Activated CD8-positive, alpha-beta memory T cell treated with anti-CD3 and anti-CD28 coated beads, Interleukin-2, amount 50 U/mL, for 4 hours (primary cell): Measurements from ENCODE around the gene SERPINA10.
"Not testable (repeated sequence)": the region's sequence is repeated elsewhere in the genome, so short reads cannot be mapped to it uniquely, and the experiment has no call there.

Source experiments
- DNase-seq: peaks from one replicate; pipeline ENCODE4 v3.0.0-alpha.2; 2020

The SERPINA10 gene

DNA sequence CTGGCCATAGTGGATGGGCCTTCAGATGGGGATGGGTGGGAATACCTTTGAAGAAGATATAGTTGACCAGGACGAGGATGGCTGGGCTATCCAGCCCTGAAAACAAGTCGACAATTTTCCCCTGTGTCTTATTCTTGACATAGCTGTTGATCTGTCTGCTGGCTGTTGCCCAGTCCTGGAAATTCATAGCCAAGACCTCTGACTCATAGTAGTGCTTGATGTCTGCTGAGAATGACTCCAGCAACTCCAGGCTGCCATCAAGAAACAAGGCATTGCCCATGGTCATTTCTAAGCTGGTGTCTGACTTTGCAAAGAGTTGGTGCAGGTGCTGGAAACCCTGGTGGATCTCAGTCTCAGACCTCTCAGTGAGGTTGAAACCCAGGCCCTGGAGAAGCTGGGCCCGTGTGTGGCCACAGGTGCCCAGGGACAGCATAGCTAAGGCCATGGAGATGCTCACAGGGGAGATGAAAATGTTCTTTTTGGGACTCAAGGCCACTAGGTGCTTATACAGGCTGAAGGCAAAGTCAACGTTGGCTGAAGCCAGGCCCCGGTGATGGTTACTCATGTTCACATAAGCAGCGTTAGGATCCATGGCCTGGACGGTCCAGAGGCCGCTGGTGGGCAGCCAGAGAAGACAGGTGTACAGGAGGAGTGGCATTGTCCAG lies 21.1 kb upstream of the SERPINA10 start:
- no peak for DNase-seq

DNA sequence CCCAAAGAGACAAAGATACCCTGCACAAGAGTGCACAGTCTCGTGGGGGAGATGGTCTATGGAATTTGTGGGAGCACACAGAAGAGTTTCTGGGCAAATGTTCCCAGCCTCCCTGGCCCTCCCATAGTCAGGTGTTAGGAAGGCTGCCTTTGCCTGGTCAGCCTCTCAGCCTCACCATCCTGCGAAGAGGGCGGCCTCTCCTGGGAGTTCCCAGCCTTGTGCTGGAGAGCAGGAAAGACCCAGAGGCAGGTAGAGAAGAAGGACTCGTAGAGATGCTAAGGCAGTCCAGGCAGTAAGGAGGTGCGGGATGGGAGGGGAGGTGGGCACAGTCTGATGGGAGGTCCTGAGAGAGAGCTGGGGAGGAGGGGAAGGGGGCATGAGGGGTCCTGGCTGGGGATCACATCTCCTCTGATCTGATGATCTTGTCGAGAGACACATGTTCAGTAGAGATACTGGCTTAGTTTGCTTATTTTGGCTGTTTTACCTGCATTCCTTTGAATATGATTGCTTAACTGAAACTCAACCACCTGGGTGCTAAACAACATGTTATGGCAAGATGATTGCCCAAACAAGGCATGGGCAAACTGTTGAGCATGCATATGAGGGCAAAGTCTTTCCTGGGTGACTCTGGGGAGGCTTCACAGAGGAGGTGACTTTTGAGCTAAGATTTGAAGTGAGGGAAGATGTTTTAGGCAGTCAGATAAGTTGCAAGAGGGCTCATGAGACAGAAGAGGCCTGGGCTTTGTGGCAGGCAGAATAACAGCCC lies 19.6 kb upstream of the SERPINA10 start:
- DNase-seq: no peak

DNA sequence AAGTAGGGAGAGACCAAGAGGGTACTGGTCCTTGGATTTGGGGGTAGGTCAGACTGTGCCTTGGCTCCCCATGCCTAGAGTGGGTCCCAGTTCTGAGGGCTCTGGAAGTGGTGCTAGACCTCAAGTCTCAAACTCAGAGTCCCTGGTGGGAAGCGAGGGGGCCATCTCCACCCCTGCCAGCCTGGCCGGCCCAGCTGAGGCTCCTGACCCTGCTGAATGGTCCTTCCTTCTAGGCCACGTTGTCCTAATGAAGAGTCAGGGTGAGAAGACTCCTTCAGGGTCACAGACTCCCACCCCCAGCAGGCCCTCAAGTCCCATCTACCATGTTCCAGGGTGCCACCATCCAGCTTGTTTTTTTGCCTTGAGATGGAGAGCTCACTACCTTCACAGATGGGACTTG lies 17.2 kb upstream of the SERPINA10 start:
- no peak for DNase-seq

DNA sequence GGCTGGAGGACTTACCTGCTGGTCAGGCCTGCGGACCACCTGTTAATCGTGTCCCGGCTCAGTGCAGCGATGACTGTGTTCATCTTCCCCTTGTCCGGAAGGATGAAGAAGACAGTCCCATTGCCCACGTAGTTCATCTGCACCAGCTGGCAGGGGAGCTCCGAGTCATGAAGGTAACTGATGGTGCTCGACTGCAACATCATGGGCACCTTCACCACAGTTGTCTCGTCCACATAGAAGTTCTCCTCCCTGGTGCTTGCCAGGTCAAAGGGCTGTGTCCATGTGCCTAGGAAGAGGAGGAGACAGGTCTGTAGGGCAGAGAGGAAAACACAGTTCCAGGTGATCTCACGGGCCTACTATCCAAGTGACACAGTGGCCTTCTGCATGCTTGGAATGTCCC lies 16.7 kb upstream of the SERPINA10 start:
- DNase-seq: no peak

DNA sequence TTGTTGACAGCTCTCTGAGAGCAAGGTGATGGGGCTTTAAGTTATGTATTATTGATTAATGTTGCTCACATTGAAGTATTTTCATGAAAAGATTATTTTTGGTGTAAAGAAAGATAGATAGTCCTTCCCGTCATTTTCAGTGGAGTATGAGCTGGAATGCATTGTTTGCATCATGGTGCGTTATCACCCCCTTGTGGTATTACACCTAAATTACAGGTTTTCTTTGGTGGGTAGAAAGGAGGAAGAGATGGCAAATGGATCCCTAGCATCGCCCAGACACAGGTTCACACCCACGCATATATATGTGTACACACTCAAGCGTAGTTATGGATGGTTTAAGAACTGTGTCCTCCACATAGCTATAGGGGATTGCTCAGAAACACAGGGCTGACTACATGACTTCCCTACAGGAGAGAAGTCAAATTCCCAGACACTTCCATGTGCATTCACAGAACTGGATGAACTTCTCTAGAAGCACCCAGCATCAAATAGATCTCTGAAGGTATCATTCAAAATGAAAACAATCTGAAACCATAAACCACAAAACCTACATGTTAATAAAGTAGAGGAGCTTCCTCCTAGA lies 14.4 kb upstream of the SERPINA10 start:
- no peak for DNase-seq

DNA sequence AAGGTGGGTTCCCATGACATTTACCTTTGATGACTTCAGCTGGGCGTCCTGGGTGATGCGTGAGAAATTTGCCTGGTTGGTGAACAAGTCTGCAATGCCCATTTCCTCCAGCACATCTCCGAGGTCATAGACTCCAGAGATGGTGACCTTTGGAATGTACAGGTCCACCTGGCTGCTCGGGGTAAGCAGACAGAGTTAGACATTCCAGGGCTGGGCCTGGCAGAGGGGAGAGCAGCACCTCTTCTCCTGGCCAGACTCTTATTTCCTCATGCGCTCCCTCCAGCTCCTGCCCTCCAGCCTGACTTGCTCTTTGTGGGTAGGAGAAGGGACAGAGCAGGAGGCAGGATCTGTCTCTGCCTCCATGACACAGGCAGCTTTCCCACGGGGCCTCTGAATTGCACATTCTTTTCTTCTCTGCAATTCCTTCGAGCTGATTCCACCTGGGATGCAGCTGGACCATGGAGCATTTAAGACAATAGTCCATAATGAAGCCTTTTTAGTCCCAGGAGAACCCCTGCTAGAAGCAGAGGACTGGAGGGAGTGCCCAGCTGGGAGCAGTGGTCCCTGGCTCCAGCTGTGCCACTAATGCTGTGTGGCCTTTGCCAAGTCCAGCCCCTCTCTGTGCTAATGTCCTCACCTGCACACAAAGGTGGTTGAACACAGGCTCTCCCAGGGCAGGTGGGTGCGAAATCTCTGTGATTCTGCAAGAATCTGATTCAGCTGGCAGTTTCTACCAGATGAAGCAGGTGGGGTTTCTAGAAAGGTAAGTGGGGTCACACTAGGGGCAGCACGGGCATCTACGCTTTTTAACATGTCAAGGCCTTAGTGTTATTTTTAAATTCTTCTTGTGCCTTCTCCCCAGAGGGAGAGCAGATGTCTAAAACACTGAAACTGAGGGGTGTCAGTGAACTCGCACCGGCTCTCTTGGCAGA lies 13.2 kb upstream of the SERPINA10 start:
- no peak for DNase-seq

DNA sequence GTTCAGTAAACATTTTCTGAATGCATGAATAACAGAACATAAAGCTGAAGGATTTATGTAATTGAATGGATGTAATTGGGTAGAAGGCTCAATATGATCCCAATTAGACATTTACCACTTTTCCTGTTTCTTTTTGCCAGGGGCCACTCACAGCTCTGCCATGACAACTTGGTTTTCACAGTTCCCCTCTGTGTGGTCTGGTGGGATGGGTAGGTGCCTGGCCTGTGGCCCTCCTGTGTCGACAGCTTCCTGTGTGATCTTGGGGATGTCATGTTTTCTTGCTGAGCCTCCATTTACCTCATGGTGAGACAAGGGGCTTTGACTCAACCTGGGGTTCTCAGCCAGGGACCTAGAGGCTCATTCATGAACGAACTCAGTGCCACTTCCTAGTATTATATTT lies 12.6 kb upstream of the SERPINA10 start:
- DNase-seq: no peak

DNA sequence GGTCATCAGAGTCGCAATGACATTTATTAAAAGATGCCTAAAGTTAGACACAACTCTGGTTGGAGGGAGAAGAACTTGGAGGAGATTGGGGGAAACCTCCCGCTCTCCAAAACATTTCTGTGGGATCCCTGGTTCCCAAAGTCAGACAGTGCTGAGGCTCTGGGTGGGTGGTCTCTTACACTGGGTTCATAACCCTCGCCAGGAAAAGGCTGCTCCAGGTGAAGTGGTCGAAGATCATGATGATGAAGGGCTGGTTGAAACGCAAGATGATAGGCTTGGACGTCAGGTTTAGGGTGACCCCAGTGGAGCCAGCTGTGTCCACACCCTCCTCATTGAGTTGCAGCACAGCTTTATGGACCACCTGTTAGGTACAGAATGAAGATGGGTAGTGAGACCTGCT lies 11.2 kb upstream of the SERPINA10 start:
- no peak for DNase-seq

DNA sequence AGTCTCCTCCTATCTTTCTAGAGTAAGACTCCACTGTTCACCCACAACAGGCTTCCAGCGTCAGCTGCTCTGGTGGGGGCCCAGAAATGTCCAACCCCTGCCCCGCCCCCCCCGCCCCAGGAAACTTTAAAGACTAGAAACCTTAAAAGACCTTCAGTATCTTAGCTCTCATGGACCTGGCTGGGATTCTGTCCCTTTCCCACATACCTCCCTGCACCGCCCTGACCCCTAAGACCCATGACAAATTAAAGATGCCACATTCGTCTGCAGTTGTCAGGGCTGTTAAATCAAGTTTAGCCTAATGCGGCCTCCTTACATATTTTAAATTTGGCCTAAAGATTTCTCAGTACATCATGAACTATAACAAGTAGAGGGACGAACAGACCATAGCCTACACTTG lies 10.0 kb upstream of the SERPINA10 start:
- no peak for DNase-seq

DNA sequence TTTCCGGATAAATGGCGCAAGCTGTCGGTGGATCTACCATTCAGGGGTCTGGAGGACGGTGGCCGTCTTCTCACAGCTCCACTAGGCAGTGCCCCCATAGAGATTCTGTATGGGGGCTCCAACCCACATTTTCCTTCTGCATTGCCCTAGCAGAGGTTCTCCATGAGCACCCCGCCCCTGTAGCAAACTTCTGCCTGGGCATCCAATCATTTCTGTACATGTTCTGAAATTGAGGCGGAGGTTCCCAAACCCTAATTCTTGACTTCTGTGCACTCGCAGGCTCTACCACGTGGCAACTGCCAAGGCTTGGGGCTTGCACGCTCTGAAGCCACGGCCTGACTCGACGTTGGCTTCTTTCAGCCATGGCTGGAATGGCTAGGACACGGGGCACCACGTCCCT lies 5.1 kb upstream of the SERPINA10 start:
- no peak for DNase-seq

DNA sequence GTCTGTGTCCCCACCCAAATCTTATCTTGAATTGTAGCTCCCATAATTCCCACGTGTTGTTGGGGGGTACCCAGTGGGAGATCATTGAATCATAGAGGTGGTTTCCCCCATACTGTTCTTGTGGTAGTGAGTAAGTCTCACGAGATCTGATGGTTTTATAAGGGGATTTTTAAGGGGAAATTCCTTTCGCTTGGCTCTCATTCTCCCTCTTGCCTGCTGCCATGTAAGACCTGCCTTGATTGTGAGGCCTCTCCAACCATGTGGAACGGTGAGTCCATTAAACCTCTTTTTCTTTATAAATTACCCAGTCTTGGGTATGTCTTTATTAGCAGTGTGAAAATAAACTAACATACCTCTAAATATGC lies 3.1 kb upstream of the SERPINA10 start:
- DNase-seq: not testable (repeated sequence)

DNA sequence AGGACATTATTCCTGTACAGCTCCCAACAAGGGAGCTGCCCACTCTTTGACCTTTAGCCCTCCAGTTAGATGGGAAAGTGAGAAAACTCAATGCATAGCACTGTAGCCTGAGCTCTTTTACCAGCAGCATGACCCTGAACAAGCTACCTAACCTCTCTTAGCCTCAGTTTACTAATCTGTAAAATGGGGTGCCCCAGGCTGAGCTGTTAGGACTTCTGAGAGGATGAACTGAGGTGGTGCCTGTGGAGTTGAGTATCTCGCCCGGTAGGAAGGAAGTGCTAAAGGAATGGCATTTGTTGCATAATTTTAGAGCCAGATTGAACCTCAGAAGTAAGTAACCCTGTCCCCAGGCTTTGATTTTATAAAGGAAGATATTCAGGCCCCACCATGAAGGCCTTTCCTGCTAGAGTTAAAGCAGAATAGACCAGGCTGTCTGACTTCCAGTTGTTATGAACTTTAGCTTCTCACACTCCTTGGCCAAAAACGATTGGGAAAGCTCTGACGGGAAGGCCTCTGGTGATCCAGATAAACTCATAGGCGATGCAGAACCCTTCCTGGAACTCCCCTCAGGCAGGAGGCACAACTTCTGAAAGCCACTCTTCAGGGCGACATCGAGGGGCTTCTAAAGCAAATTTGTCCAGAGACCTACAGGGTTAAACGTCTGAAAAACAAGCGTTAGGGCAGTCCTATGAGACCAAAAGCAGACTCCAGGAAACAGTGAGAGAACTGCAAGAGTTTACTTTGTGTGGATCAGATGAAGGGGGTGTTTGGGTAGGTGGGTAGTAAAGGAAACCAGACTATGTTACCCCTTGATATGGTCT lies 2.5 kb upstream of the SERPINA10 start:
- DNase-seq: no peak

DNA sequence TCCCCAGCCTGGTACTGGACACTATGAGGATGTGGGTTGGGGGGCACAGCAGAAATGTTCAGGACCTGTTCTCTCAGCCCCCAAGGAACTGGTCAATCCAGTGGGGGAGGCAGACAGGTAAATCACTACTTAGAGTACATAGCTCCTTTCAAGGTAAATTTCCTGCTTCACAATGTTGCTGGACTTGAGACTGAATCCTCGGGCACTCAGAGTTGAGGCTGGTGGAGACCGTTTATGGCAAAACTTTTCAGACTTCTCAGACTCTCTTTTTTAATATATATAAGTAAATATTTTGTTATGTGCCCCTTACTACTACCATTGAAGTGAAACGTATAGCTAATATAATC lies 483 bp upstream of the SERPINA10 start:
- DNase-seq: no peak

DNA sequence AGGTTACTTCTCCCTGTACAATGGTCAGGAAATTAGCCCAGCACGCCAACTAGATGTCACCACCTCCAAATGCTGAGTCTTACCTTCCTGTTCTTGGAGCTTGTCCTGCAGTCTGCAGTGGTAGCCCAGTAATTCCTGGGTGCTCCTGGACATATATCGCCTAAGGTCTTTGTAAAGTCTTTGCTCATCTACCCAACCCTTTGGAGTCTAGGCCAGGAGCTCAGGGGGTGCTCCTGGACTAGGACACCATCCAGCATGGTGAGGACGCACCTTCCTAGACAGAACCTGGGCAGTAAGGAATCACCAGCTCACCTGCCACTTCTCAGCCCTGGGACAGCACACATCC lies 569 bp downstream of the SERPINA10 start:
- DNase-seq: no peak

DNA sequence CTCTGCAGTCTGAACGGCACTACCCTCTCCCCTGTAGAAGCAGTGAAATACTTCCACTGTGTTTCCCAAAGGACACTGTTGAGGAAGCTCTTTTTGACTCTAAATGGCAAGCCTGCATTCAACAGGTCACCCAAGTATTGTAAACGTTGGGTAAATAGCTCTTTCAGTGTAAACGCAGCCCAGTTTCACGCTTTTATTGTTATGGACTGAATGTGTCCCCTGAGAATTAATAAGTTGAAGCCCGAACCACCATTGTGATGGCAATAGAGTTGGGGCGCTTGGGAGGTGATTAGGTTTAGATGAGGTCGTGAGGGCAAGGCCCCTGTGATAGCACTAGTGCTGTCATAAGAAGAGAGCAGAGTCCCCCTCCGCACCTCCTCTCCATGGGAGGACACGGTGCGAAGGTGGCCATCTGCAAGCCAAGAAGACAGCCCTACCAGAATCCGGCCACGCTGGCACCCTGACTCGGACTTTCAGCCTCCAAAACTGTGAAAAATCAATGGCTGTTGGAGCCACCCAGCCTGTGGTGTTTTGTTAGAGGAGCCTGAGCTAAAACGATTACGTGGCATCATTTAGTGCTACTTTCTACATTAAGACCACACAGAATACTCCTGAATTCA lies 1.1 kb downstream of the SERPINA10 start:
- DNase-seq: no peak

DNA sequence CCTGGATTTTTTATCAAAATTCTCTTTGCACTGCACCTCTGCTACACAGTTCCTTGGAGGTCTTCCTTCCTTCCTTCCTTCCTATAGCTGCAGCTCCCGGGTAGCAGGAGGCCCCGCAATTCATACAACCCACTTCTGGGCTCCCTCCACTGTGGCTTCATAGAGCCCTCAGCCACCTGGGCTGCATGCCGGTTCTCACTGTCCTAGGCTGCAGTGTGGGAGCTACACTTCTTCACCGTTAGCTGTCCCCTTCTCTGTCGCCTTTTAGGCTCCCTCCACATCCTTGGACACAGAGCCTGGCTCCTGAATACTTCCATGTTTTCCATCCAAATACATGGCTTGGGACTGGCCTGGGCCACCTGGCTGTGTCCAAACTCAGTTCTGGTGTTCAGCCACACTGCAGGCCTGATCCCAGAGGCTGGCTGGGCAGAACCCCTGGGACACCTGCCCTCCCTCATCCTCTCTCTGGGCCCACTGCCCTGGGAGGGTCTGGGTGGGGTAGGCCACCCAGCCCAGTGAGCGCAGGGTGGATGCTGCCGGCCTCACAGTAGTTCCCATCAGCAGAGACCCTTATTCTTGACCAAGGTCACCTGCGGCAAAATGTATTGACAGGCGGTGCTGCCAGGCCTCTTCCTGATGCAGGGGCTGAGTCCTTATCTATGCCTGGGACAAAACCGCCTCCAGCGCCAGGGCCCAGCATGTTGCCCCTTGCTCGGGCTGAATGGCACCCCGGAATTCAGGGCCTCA lies 1.7 kb downstream of the SERPINA10 start:
- DNase-seq: no peak

DNA sequence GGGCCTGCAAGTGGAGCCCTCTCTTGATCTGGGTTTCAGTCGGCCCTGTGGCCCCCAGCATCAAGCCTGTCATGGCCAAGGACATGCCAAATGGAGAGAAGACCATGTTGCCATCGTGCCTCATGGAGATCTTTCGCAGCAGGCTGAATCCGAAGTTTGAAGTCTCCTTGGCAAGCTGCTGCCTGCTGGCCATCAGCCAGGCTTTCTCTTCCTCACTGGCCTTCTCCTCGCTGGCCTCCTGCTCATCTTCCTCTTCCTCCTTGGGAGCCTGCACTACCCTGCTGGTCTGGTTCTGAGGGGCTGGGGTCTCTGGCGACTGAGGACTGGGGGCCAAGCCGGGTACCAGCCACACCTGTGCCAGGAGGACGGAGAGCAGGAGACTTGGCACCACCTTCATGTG lies 2.9 kb downstream of the SERPINA10 start:
- no peak for DNase-seq

DNA sequence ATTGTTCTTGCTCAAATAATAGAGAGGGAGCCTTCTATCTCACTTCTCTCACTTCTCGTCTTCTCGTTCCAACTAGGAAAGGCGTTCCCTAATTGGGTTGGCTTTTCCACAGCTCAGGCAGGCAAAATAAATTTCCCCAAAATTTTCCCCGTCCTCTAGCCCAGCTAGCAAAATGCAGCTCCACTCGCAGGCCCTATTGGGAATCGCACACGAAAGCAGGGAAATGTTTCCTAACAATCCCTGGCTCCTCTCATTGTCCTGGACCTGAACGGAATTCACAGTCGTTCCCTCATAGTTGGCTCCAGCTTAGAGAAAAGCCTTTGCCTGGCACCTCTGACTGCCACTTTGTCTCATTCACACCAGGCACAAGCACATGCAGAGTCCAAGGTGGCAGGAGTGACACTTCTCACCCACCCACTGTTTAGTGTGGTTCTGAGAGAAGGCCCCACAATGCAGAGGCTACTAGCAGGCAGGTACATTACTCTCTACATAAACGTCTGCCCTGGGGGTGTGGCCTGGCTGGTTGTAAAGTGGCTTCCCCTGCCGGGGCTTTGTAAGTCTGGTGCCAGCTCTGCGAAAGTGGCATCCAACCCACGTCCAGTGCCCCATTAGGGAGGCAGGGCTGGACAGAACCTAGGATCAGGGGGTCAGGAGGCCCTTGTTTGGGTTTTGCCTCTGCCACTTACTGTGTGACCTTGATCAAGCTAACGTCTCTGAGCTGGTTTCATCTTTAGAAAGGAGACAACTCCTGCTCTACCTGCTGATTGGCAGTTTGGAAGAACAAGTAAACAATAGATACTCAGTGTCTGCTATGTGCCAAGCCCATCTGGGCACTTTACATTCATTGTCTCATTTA lies 4.2 kb downstream of the SERPINA10 start:
- DNase-seq: no peak

DNA sequence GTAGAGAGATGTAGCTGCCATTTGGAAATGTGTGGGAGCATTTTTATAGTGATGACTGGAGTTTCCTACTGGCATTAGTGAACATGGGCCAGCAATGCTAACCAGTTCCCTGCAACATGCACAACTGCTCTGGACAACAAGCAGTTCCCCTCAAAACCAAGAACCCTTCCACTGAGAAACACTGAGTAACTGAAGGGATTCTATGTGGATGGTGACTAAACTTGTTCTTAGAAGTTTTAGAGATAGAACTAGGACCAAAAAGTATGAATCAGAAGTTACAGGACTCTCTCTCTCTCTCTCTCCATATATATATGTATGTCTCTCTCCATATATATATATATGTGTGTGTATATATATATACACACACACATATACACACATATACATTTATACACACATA lies 7.9 kb downstream of the SERPINA10 start:
- no peak for DNase-seq

DNA sequence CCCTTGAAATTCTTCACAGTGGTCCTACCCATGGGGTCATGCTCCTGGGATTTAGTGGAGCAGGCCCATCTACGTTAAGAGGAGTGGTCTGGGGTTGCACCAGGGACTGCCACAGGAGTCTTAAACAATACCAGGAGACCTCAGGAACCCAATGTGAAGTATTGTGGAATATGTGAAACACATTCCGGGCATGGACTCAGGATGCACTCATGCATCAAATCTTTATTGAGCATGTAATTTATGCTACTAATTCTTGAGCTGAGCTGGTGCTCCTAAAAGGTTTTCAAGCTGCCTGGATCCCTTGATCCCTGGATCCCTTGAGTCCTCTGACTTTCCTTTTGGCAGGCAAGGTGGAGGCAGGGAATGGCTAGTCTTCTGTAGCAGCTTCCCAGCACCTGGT lies 8.8 kb downstream of the SERPINA10 start:
- DNase-seq: no peak
